ENCODE data around the gene NOVA1. TPM values are rescaled to one million over a fixed set of nuclear protein-coding genes. Genes with fewer than 3 reads are reported as not detected.

Gene NOVA1
- total RNA-seq, 6 experiments from 2014 or later = 0.12 to 2.0 (median 0.47) TPM

DNA sequence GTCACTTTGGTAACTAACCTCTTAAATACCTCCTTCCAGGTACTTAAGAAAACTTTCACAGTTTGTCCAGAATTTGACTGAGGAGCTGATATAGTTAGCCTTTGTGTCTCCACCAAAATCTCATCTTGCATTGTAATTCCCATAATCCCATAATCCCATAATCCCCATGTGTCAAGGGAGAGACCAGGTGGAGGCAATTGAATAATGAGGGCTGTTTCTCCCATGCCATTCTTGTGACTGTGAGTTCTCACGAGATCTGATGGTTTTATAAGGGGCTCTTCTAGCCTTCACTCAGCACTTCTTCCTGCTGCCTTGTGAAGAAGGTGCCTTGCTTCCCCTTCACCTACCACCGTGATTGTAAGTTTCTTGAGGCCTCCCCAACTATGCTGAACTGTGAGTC, 7.8 kb upstream of the NOVA1 start:
- intact Hi-C loops (cut with DNase I) = no loop called here
- Histone ChIP-seq H3K27me3 (no peaks in the 10 kb centered on the region), H3K9me3 (no peaks in the 10 kb centered on the region), H3K27ac (no peak overlapping the region), H3K4me1 (no peaks in the 10 kb centered on the region), H3K4me3 (no peak overlapping the region), H3K36me3 (no peaks in the 10 kb centered on the region)
- WGBS (ENCODE audit: insufficient coverage, low coverage, low lambda C conversion rate, missing lambda C conversion rate) = 30% methylated on average over 2 of the region's 2 CpGs
- no peak for ATAC-seq
- DNase-seq = no peak
- no peak for TF ChIP-seq POLR2A (IDR thresholded peaks at IDR 0.05)
- TF ChIP-seq, protein P1, sequence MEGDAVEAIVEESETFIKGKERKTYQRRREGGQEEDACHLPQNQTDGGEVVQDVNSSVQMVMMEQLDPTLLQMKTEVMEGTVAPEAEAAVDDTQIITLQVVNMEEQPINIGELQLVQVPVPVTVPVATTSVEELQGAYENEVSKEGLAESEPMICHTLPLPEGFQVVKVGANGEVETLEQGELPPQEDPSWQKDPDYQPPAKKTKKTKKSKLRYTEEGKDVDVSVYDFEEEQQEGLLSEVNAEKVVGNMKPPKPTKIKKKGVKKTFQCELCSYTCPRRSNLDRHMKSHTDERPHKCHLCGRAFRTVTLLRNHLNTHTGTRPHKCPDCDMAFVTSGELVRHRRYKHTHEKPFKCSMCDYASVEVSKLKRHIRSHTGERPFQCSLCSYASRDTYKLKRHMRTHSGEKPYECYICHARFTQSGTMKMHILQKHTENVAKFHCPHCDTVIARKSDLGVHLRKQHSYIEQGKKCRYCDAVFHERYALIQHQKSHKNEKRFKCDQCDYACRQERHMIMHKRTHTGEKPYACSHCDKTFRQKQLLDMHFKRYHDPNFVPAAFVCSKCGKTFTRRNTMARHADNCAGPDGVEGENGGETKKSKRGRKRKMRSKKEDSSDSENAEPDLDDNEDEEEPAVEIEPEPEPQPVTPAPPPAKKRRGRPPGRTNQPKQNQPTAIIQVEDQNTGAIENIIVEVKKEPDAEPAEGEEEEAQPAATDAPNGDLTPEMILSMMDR (IDR thresholded peaks at IDR 0.05) = no peak

DNA sequence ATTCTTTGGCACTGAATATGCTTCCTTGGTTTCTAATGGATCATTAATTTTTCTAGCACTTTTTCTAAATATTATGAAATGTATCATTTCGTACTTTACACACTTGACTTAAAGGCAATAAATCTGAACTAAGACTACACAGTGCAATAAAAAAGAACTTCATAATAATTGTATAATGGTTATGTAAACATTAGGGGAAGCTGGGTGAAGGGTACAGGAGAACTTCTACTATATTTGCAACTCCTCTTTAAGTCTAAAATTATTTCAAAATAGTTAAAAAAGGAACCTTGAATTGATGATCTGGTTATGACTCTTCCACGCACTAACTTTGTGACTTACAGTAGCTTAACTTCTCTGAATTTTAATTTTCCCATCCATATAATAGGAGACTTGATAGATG, 5.1 kb upstream of the NOVA1 start:
- H3K4me3 ChIP-seq = no peak overlapping the region

DNA sequence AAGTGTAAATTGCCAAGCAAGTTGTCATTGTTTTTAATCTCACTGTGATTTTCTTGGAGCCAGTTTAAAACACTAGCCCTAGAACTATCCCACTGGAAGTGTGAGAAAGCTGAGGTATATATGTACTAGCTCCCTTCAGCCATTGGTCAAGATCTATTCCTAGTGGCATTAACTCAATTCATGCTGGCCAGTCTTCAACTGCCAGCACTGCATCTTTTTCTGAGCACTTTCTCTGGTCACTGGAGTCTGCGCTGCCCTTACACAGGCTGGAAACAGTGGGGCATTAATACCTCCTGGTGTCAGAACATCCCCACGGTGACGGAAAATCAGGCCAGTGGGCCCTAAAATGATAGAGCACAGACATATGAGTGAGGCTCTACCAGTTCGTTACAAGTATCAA, 4.0 kb upstream of the NOVA1 start:
- TF ChIP-seq, protein P1 (IDR thresholded peaks at IDR 0.05) = no peak
- H3K4me3 ChIP-seq = no peak overlapping the region
- intact Hi-C loops (cut with DNase I) = no loop called here
- H3K36me3 ChIP-seq = no peaks in the 10 kb centered on the region
- H3K9me3 ChIP-seq = no peaks in the 10 kb centered on the region
- H3K27me3 ChIP-seq = peaks cover 0 to 5% of the 10 kb centered on the region in 2 donors
- 46% methylated on average over 4 of the region's 4 CpGs for WGBS (ENCODE audit: insufficient coverage, low coverage, low lambda C conversion rate, missing lambda C conversion rate)
- no peak for DNase-seq
- H3K27ac ChIP-seq = no peak overlapping the region
- ATAC-seq = no peak
- H3K4me1 ChIP-seq = peaks cover 0 to 3% (median 0%) of the 10 kb centered on the region in 4 donors

More for the DNA sequence above, 5.1 kb upstream of the NOVA1 start:
- Histone ChIP-seq H3K27me3 (peaks cover 0 to 5% of the 10 kb centered on the region in 2 donors), H3K27ac (no peak overlapping the region), H3K4me1 (no peaks in the 10 kb centered on the region), H3K9me3 (no peaks in the 10 kb centered on the region), H3K36me3 (no peaks in the 10 kb centered on the region)
- no peak for TF ChIP-seq POLR2A (IDR thresholded peaks at IDR 0.05)
- TF ChIP-seq, protein P1 (IDR thresholded peaks at IDR 0.05) = no peak
- DNase-seq (no peak), ATAC-seq (no peak)
- WGBS (ENCODE audit: insufficient coverage, low coverage, low lambda C conversion rate, missing lambda C conversion rate) = 69% methylated on average over 2 of the region's 2 CpGs
- intact Hi-C loops (cut with DNase I) = no loop called here

GRCh38 chr14:26599291-26599690, 1.5 kb upstream of the NOVA1 start:
- DNase-seq = no peak
- intact Hi-C loops (cut with DNase I) = no loop called here
- Histone ChIP-seq H3K27me3 (peaks cover 0 to 5% of the 10 kb centered on the region in 2 donors), H3K27ac (no peak overlapping the region), H3K36me3 (no peaks in the 10 kb centered on the region), H3K4me3 (no peak overlapping the region), H3K4me1 (peaks cover 0 to 3% (median 0%) of the 10 kb centered on the region in 4 donors), H3K9me3 (no peaks in the 10 kb centered on the region)
- WGBS (ENCODE audit: insufficient coverage, low coverage, low lambda C conversion rate, missing lambda C conversion rate) = 34% methylated on average over 7 of the region's 7 CpGs
- no peak for TF ChIP-seq POLR2A (IDR thresholded peaks at IDR 0.05)
- TF ChIP-seq, protein P1 (IDR thresholded peaks at IDR 0.05) = no peak
- no peak for ATAC-seq

DNA sequence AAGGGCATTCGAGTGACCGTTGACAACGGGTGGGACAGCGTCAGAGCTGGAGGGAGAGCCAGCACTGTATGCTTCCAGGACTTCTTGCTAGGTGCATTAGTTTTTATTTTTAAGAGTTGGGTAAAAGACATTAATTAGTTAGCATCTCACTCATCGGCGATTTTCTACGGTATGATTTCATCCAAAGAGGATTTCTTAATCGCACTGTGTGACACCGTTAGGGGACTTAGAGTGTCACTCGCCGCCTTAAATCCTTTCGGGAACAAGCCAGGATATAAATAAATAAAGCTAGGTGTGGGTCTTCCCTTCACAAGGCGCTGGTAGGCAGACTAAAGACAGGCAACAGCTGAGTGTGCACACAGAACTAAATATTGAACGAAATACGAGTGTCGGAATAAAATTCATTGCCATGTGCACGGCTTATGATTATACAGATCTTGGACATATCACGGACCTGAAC, 869 bp upstream of the NOVA1 start:
- Histone ChIP-seq H3K4me3 (peak overlapping the region; percentile 40 to 54 (median 48)), H3K4me1 (peaks cover 0 to 3% (median 0%) of the 10 kb centered on the region in 4 donors), H3K9me3 (no peaks in the 10 kb centered on the region), H3K27ac (peak overlapping the region in 1 of 3 donors; percentile 61), H3K27me3 (peaks cover 0 to 5% of the 10 kb centered on the region in 2 donors), H3K36me3 (no peaks in the 10 kb centered on the region)
- DNase-seq (no peak), ATAC-seq (peak in 2 of 4 donors; percentile 5 to 11)
- WGBS (ENCODE audit: insufficient coverage, low coverage, low lambda C conversion rate, missing lambda C conversion rate) = 4% methylated on average over 18 of the region's 18 CpGs
- intact Hi-C loops (cut with DNase I) = no loop called here
- no peak for TF ChIP-seq POLR2A (IDR thresholded peaks at IDR 0.05)
- TF ChIP-seq, protein P1 (IDR thresholded peaks at IDR 0.05) = no peak
